ENCODE measurements around the gene BRICD5. TPM values are rescaled to one million over a fixed set of nuclear protein-coding genes. Genes with fewer than 3 reads are reported as not detected.

Gene BRICD5
- total and polyA plus RNA-seq, 2 of the 13 experiments (the other 11 are each of a cell fraction or from before 2014, with no cell fraction given) = 1.6 to 5.8 TPM

DNA sequence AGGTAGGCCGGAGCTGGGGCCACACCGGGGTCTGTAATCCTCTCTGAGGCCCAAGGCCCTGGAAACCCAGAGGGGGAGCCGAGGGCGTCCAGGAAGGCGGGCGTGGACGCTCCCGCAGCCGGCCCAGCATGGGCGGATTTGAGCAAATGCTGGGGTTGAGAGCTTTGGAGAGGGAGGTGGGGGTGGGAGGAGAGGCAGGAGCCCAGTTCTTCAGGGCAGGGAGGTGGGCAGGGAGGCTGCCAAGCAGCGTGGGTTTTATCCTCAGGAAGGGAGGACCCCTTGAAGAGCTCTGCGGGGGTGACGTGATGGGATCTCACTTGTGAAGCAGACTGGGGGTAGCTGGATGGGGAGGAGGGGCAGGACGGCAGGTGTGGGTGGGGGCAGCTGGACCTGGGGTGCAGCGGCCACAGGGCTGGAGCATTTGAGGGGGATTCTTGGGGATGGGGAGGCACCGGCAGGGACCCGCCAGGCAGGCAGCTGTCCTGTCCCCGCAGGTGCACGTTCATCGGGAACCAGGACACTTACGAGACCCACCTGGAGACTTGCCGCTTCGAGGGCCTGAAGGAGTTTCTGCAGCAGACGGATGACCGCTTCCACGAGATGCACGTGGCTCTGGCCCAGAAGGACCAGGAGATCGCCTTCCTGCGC, 37.9 kb downstream of the BRICD5 start:
- 96% methylated on average over 29 of the region's 29 CpGs for WGBS (ENCODE audit: low lambda C conversion rate)
- ChIA-PET POLR2A (interaction anchor here (0.8 to 1.4 kb wide), 3 partner anchors 10 to 17 kb away, joined by 3 to 7 read pairs (median 3); partner anchors contain the start of gene TRAF7), CTCF (ENCODE audit: low intra/inter-chr PET ratio, low total read pairs) (no interaction called here)
- in situ Hi-C loops (cut with HindIII; ENCODE audit: extremely low pct_ligation_motif_present, low pct_unique_long_range_greater_than_20kb) (no loop called here), intact Hi-C loops (cut with micrococcal nuclease; ENCODE audit: unreplicated experiment) (no loop called here)
- FAIRE-seq = no peak
- Histone ChIP-seq H4K20me1 (ENCODE audit: insufficient read depth, low read length) (no peaks in the 10 kb centered on the region), H3K9ac (ENCODE audit: insufficient read depth, low read depth, low read length) (no peak overlapping the region), H3K27ac (ENCODE audit: extremely low read length, insufficient read depth, low read length) (no peak overlapping the region), H2AFZ (ENCODE audit: low read length) (no peak overlapping the region), H3K9me3 (ENCODE audit: low read length) (no peaks in the 10 kb centered on the region), H3K4me2 (ENCODE audit: low read depth, low read length) (no peak overlapping the region), H3K36me3 (replicated peaks in 1 of 2; ENCODE audit: control insufficient read depth in 1 of 2, insufficient read depth in 2 of 2, low read length in 2 of 2) (peaks cover 14 to 38% of the 10 kb centered on the region in 2 experiments; a peak in 3 of 5 replicates), H3K4me1 (ENCODE audit: insufficient read depth, low read length) (no peaks in the 10 kb centered on the region), H3K4me3 (replicated peaks in 1 of 3; ENCODE audit: insufficient read depth in 1 of 3, low read depth in 2 of 3, low read length in 3 of 3) (no peak overlapping the region), H3K79me2 (ENCODE audit: insufficient read depth, low read length) (no peaks in the 10 kb centered on the region), H3K27me3 (ENCODE audit: control insufficient read depth in 1 of 2, insufficient read depth in 2 of 2, low read length in 2 of 2) (no peaks in the 10 kb centered on the region)
- DNase-seq (ENCODE audit: low spot score) = no peak
- BruUV-seq (replicated peaks) = no TSS peak
- no peak for ATAC-seq
- no peak for TF ChIP-seq ZFYVE20 (CRISPR knock-in tag; IDR thresholded peaks at IDR 0.05; ENCODE audit: borderline replicate concordance, low read depth)
- TF ChIP-seq ARNT2 (CRISPR knock-in tag; IDR thresholded peaks at IDR 0.05; ENCODE audit: low read depth) = no peak
- TF ChIP-seq AGO2 (optimal IDR thresholded peaks at IDR 0.05; ENCODE audit: low read depth, low read length) = no peak
- TF ChIP-seq, protein P1, sequence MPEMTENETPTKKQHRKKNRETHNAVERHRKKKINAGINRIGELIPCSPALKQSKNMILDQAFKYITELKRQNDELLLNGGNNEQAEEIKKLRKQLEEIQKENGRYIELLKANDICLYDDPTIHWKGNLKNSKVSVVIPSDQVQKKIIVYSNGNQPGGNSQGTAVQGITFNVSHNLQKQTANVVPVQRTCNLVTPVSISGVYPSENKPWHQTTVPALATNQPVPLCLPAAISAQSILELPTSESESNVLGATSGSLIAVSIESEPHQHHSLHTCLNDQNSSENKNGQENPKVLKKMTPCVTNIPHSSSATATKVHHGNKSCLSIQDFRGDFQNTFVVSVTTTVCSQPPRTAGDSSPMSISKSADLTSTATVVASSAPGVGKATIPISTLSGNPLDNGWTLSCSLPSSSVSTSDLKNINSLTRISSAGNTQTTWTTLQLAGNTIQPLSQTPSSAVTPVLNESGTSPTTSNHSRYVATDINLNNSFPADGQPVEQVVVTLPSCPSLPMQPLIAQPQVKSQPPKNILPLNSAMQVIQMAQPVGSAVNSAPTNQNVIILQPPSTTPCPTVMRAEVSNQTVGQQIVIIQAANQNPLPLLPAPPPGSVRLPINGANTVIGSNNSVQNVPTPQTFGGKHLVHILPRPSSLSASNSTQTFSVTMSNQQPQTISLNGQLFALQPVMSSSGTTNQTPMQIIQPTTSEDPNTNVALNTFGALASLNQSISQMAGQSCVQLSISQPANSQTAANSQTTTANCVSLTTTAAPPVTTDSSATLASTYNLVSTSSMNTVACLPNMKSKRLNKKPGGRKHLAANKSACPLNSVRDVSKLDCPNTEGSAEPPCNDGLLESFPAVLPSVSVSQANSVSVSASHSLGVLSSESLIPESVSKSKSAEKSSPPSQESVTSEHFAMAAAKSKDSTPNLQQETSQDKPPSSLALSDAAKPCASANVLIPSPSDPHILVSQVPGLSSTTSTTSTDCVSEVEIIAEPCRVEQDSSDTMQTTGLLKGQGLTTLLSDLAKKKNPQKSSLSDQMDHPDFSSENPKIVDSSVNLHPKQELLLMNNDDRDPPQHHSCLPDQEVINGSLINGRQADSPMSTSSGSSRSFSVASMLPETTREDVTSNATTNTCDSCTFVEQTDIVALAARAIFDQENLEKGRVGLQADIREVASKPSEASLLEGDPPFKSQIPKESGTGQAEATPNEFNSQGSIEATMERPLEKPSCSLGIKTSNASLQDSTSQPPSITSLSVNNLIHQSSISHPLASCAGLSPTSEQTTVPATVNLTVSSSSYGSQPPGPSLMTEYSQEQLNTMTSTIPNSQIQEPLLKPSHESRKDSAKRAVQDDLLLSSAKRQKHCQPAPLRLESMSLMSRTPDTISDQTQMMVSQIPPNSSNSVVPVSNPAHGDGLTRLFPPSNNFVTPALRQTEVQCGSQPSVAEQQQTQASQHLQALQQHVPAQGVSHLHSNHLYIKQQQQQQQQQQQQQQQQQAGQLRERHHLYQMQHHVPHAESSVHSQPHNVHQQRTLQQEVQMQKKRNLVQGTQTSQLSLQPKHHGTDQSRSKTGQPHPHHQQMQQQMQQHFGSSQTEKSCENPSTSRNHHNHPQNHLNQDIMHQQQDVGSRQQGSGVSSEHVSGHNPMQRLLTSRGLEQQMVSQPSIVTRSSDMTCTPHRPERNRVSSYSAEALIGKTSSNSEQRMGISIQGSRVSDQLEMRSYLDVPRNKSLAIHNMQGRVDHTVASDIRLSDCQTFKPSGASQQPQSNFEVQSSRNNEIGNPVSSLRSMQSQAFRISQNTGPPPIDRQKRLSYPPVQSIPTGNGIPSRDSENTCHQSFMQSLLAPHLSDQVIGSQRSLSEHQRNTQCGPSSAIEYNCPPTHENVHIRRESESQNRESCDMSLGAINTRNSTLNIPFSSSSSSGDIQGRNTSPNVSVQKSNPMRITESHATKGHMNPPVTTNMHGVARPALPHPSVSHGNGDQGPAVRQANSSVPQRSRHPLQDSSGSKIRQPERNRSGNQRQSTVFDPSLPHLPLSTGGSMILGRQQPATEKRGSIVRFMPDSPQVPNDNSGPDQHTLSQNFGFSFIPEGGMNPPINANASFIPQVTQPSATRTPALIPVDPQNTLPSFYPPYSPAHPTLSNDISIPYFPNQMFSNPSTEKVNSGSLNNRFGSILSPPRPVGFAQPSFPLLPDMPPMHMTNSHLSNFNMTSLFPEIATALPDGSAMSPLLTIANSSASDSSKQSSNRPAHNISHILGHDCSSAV (CRISPR knock-in tag; IDR thresholded peaks at IDR 0.05; ENCODE audit: borderline replicate concordance) = no peak
- no peak for TF ChIP-seq MED13 (CRISPR knock-in tag; IDR thresholded peaks at IDR 0.05)
- TF ChIP-seq, protein P2, sequence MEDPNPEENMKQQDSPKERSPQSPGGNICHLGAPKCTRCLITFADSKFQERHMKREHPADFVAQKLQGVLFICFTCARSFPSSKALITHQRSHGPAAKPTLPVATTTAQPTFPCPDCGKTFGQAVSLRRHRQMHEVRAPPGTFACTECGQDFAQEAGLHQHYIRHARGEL (CRISPR knock-in tag; IDR thresholded peaks at IDR 0.05) = no peak
- TF ChIP-seq MTF1 (CRISPR knock-in tag; IDR thresholded peaks at IDR 0.05) = no peak
- no peak for TF ChIP-seq IRX3 (CRISPR knock-in tag; IDR thresholded peaks at IDR 0.05; ENCODE audit: borderline replicate concordance, low read depth)
- no peak for TF ChIP-seq IKZF1 (IDR thresholded peaks at IDR 0.05)
- TF ChIP-seq PHB2 (IDR thresholded peaks at IDR 0.05; ENCODE audit: partially characterized antibody) = no peak
- no peak for TF ChIP-seq ZNF841 (CRISPR knock-in tag; IDR thresholded peaks at IDR 0.05; ENCODE audit: borderline replicate concordance)
- no peak for TF ChIP-seq ATF6 (CRISPR knock-in tag; conservative IDR thresholded peaks at IDR 0.05)
- no peak for TF ChIP-seq ZNF232 (CRISPR knock-in tag; IDR thresholded peaks at IDR 0.05; ENCODE audit: borderline replicate concordance)
- no peak for TF ChIP-seq ZNF749 (CRISPR knock-in tag; IDR thresholded peaks at IDR 0.05; ENCODE audit: borderline replicate concordance)
- no peak for TF ChIP-seq SPEN (CRISPR knock-in tag; IDR thresholded peaks at IDR 0.05; ENCODE audit: low read depth)
